CD4-positive, alpha-beta T cell treated with Interleukin-17A for 1 hour (primary cell): ENCODE measurements around the gene RCBTB1.
"Not testable (repeated sequence)": the region's sequence is repeated elsewhere in the genome, so short reads cannot be mapped to it uniquely, and the experiment has no call there.

ENCODE experiments used
- DNase-seq: peaks from one replicate; pipeline ENCODE4 v3.0.0-alpha.2; 2020

Gene RCBTB1

GRCh38 chr13:49585220-49586157 is at the start of gene RCBTB1:
RCBTB1 (minus strand) TSS chr13:49585558; CDS start chr13:49567279, 18,279 bp downstream.
- peak; percentile 74 for DNase-seq

GRCh38 chr13:49633710-49634109 is 48.4 kb upstream of the RCBTB1 start:
- no peak for DNase-seq

GRCh38 chr13:49632156-49632555 is 46.8 kb upstream of the RCBTB1 start:
- no peak for DNase-seq

- DNase-seq, result no peak
Measured at GRCh38 chr13:49630580-49630979, 45.2 kb upstream of the RCBTB1 start.

- no peak for DNase-seq
Measured at GRCh38 chr13:49629947-49630346, 44.6 kb upstream of the RCBTB1 start.

- no peak for DNase-seq
Measured at GRCh38 chr13:49629196-49629938, 44.0 kb upstream of the RCBTB1 start.

- peak; percentile 32 for DNase-seq
Measured at GRCh38 chr13:49627831-49628652, 42.7 kb upstream of the RCBTB1 start, which contains the start of gene ARL11. ARL11 (plus strand) TSS chr13:49628507; CDS start chr13:49630448, 1,941 bp downstream.

- no peak for DNase-seq
Measured at GRCh38 chr13:49625392-49626079, 40.2 kb upstream of the RCBTB1 start.

- no peak for DNase-seq
Measured at GRCh38 chr13:49624229-49624628, 38.9 kb upstream of the RCBTB1 start.

GRCh38 chr13:49622174-49622946 is 37.0 kb upstream of the RCBTB1 start:
- DNase-seq, result no peak

GRCh38 chr13:49620170-49620621 is 34.8 kb upstream of the RCBTB1 start:
- DNase-seq, result no peak

GRCh38 chr13:49616676-49617065 is 31.3 kb upstream of the RCBTB1 start:
- no peak for DNase-seq

- DNase-seq, result no peak
Measured at GRCh38 chr13:49615836-49616675, 30.7 kb upstream of the RCBTB1 start.

- DNase-seq, result not testable (repeated sequence)
Measured at GRCh38 chr13:49612042-49612441, 26.7 kb upstream of the RCBTB1 start.

GRCh38 chr13:49610176-49610575 is 24.8 kb upstream of the RCBTB1 start:
- DNase-seq, result no peak

- no peak for DNase-seq
Measured at GRCh38 chr13:49608651-49609331, 23.4 kb upstream of the RCBTB1 start.

- no peak for DNase-seq
Measured at GRCh38 chr13:49607761-49608160, 22.4 kb upstream of the RCBTB1 start.

GRCh38 chr13:49606747-49607648 is 21.6 kb upstream of the RCBTB1 start:
- DNase-seq, result peak; percentile 83

GRCh38 chr13:49604570-49604969 is 19.2 kb upstream of the RCBTB1 start:
- no peak for DNase-seq
